PC-3 (cell line): ENCODE results near the gene ZNF785. TPM values are rescaled to one million over a fixed set of nuclear protein-coding genes. Genes with fewer than 3 reads are reported as not detected.

ENCODE experiments used
- ATAC-seq: fragments of 200-7000 bp; cut with Tn5 transposase; 2 replicates; pipeline ENCODE4 v1.9.1; 2020; ENCODE audit warnings: mild to moderate bottlenecking, moderate library complexity
- BruUV-seq: library from RNA; stranded (reverse); fragments of 400-500 nt; replicated peaks from 2 replicates; lab custom pipeline; 2021; lab: Mats Ljungman, UMichigan
- CTCF ChIA-PET: fragments of 300-600 bp; sonication (Branson Sonifier 250); formaldehyde crosslinking; loops from one replicate; lab custom pipeline; 2022; ENCODE audit warnings: antibody characterized with exemption; lab: Charles Lee
- POLR2A ChIA-PET: fragments of 300-600 bp; sonication (Branson Sonifier 250); formaldehyde crosslinking; loops from one replicate; lab custom pipeline; 2022; ENCODE audit warnings: antibody characterized with exemption; ENCODE audit not compliant: unreplicated experiment; lab: Charles Lee
- DNase-seq: peaks from one replicate; pipeline ENCODE4 v3.0.0-alpha.2; 2015
- H2AFZ ChIP-seq: fragments of 300-600 bp; sonication (generic); 2 replicates; pipeline ENCODE4 v1.6.0; 2016; ENCODE audit warnings: antibody characterized with exemption, low read length
- H3F3A ChIP-seq: fragments of 300-600 bp; sonication (generic); one replicate; pipeline ENCODE4 v1.6.0; 2017; ENCODE audit warnings: antibody characterized with exemption, low read length, control low read depth, mild to moderate bottlenecking; ENCODE audit not compliant: unreplicated experiment
- H3K27ac ChIP-seq: fragments of 300-600 bp; sonication (generic); 2 replicates; pipeline ENCODE4 v1.5.1; 2016; ENCODE audit warnings: mild to moderate bottlenecking, low read length
- H3K27me3 ChIP-seq: fragments of 300-600 bp; sonication (generic); 2 replicates; pipeline ENCODE4 v1.6.1; 2016; ENCODE audit warnings: low read length, mixed read lengths
- H3K36me3 ChIP-seq: fragments of 300-600 bp; sonication (generic); 2 replicates; pipeline ENCODE4 v1.6.1; 2016; ENCODE audit warnings: low read depth, mixed run types, low read length, mixed read lengths
- H3K4me1 ChIP-seq: fragments of 300-600 bp; sonication (generic); 2 replicates; pipeline ENCODE4 v1.5.1; 2016; ENCODE audit warnings: low read length; ENCODE audit not compliant: insufficient read depth
- H3K4me2 ChIP-seq: fragments of 300-600 bp; sonication (generic); 2 replicates; pipeline ENCODE4 v1.6.0; 2016; ENCODE audit warnings: low read length
- H3K4me3 ChIP-seq: fragments of 300-600 bp; sonication (generic); 2 replicates; pipeline ENCODE4 v1.5.1; 2016; ENCODE audit warnings: mild to moderate bottlenecking, low read length, mixed read lengths
- H3K79me2 ChIP-seq: fragments of 300-600 bp; sonication (generic); 2 replicates; pipeline ENCODE4 v1.6.1; 2017; ENCODE audit warnings: low read length, mixed read lengths
- H3K9ac ChIP-seq: fragments of 300-600 bp; sonication (generic); 2 replicates; pipeline ENCODE4 v1.6.0; 2016; ENCODE audit warnings: mild to moderate bottlenecking, low read length
- H3K9me2 ChIP-seq: fragments of 300-600 bp; sonication (generic); replicated peaks from 2 replicates; pipeline ENCODE4 v1.6.1; 2016; ENCODE audit warnings: mixed run types, low read length, mixed read lengths
- H3K9me3 ChIP-seq: fragments of 300-600 bp; sonication (generic); 2 replicates; pipeline ENCODE4 v1.6.1; 2016; ENCODE audit warnings: low read length, mixed read lengths
- H4K20me1 ChIP-seq: fragments of 300-600 bp; sonication (generic); 2 replicates; pipeline ENCODE4 v1.6.1; 2016; ENCODE audit warnings: low read length, mixed read lengths
- EZH2 ChIP-seq: fragments of 300-600 bp; sonication (generic); IDR thresholded peaks from one replicate; pipeline ENCODE4 v1.6.1; 2017; ENCODE audit warnings: antibody characterized with exemption, mild to moderate bottlenecking, low read length; ENCODE audit not compliant: unreplicated experiment
- EZH2phosphoT487 ChIP-seq: fragments of 300-600 bp; sonication (generic); IDR thresholded peaks from 2 replicates; pipeline ENCODE4 v1.6.1; 2018; ENCODE audit warnings: mild to moderate bottlenecking, antibody characterized with exemption, low read length, borderline replicate concordance
- intact Hi-C: fragments of 100-400 bp; cut with micrococcal nuclease; formaldehyde crosslinking; loops from 2 replicates; pipeline ENCODE4 v1.9.0; 2023
- total RNA-seq: library from RNA; depleted of rRNA; stranded (reverse); fragments of >200 nt; gene quantifications from 2 replicates; pipeline ENCODE4 v1.2.3, GENCODE V29; 2014
- TF ChIP-seq, protein P1 (sequence below): fragments of 300-600 bp; sonication (generic); conservative IDR thresholded peaks from 2 replicates; pipeline ENCODE4 v1.5.1; 2017; ENCODE audit warnings: antibody characterized with exemption, low read depth, mild to moderate bottlenecking, low read length

ZNF785 gene
- total RNA-seq, 1 experiment from 2014 or later: 4.9 TPM

DNA sequence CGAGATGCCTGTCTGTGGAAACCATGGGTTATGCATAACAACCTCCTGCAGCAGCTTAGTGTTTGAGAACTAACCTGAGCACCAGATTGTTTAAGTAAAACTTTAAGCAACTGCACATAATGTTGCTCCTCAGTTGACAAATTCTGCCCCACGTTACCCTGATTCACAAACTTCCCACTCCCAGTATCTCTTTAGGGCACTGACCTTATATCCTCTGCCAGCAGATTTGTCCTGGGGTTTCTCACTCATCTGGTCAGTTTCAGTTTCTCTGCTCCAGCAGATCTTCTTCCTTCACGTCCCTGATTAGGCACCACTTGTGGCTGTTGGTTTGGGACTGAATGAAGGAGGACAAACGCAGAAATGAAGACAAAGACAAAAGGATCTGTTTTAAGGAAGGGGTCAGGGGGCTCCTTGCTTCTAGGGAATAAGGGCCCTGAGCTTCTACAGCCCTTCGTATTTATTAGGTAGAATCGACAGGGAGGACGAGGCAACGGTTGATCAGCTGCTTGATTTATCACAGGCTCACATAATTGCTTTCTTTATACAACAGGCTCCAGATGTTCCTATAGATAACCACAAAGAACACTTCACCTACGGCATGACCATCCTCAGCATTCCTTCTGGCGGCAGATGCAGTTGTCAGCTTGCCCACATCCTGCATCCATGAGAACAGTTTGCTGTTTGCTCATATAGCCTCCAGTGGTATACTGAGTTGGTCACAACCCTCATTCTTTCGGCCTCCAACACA, 38.2 kb upstream of the ZNF785 start:
- intact Hi-C loops: no loop called here
- POLR2A ChIA-PET: no interaction called here
- no peaks in the 10 kb centered on the region for H3K27me3 ChIP-seq

DNA sequence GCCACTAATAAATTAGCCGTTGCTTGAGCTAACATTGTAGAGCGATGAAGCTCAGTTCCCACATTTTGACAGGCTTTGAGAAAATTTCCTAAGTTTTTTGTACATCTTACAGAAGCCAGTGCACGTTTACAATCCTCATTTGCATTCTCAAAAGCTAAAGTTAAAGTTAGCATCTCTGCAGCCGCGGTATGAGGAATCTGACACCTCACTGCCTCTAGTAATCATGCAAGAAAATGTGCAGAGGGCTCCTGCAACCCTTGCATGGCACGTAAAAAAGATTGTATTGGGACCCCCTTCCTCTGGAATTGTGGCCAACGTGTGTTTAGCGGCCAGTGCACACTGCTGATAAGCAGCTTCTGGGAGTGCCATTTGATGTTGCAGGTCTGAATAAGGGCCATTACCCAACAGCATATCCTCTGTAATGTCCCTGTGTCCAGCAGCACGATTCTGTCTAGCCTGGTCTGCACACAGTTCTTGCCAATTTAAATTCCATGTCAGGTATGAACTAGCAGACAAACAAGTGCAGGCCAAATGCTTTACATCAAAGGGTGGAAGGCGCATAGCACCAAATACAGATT, 37.0 kb upstream of the ZNF785 start:
- intact Hi-C loops: no loop called here
- DNase-seq (no peak), ATAC-seq (no peak)
- no peaks in the 10 kb centered on the region for H3K79me2 ChIP-seq
- ChIA-PET CTCF (no interaction called here), POLR2A (no interaction called here)
- H3K36me3 ChIP-seq: no peaks in the 10 kb centered on the region
- peak overlapping the region; percentile 44; the same call in 1 of the 2 replicates for H3K4me2 ChIP-seq
- no TSS peak for BruUV-seq
- peaks cover 15% of the 10 kb centered on the region for H3K4me1 ChIP-seq
- no peaks in the 10 kb centered on the region for H3K9me2 ChIP-seq
- H2AFZ ChIP-seq: no peak overlapping the region
- no peaks in the 10 kb centered on the region for H3F3A ChIP-seq
- no peaks in the 10 kb centered on the region for H4K20me1 ChIP-seq
- H3K9me3 ChIP-seq: no peaks in the 10 kb centered on the region
- no peaks in the 10 kb centered on the region for H3K27me3 ChIP-seq
- H3K9ac ChIP-seq: no peak overlapping the region
- no peak overlapping the region for H3K27ac ChIP-seq
- TF ChIP-seq EZH2 (no peak), EZH2phosphoT487 (no peak)
- TF ChIP-seq, protein P1, sequence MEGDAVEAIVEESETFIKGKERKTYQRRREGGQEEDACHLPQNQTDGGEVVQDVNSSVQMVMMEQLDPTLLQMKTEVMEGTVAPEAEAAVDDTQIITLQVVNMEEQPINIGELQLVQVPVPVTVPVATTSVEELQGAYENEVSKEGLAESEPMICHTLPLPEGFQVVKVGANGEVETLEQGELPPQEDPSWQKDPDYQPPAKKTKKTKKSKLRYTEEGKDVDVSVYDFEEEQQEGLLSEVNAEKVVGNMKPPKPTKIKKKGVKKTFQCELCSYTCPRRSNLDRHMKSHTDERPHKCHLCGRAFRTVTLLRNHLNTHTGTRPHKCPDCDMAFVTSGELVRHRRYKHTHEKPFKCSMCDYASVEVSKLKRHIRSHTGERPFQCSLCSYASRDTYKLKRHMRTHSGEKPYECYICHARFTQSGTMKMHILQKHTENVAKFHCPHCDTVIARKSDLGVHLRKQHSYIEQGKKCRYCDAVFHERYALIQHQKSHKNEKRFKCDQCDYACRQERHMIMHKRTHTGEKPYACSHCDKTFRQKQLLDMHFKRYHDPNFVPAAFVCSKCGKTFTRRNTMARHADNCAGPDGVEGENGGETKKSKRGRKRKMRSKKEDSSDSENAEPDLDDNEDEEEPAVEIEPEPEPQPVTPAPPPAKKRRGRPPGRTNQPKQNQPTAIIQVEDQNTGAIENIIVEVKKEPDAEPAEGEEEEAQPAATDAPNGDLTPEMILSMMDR: no peak
- no peak overlapping the region for H3K4me3 ChIP-seq

More for the DNA sequence above, 38.2 kb upstream of the ZNF785 start:
- H3K4me1 ChIP-seq: peaks cover 17% of the 10 kb centered on the region
- H3K9ac ChIP-seq: no peak overlapping the region
- no peaks in the 10 kb centered on the region for H3K9me3 ChIP-seq
- no TSS peak for BruUV-seq
- H3K36me3 ChIP-seq: no peaks in the 10 kb centered on the region
- no peak overlapping the region for H3K4me2 ChIP-seq
- CTCF ChIA-PET: no interaction called here
- H3K4me3 ChIP-seq: no peak overlapping the region
- no peaks in the 10 kb centered on the region for H3K9me2 ChIP-seq
- ATAC-seq (no peak), DNase-seq (no peak)
- TF ChIP-seq, protein P1: no peak
- TF ChIP-seq EZH2 (no peak), EZH2phosphoT487 (no peak)
- no peaks in the 10 kb centered on the region for H4K20me1 ChIP-seq
- no peaks in the 10 kb centered on the region for H3K79me2 ChIP-seq
- H3F3A ChIP-seq: no peaks in the 10 kb centered on the region
- no peak overlapping the region for H2AFZ ChIP-seq
- no peak overlapping the region for H3K27ac ChIP-seq

DNA sequence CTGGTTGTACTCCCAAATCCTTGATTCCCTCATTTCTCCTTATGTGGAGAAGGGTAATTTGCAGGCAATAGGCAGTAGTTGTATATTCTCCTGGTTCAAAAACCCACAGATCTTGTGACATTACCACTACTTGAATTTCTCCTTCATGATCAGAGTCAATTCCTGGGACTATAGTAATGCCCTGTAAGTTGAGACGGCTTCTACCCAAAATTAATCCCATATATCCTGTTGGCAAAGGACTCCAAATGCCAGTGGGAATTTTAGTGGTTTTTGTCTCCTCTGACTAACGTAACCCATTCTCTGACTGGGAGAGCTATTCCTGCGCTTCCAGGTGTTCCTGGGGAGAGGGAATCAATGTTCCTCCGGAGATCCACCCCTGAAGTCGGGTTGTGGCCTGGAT, 36.3 kb upstream of the ZNF785 start:
- Histone ChIP-seq H3K36me3 (no peaks in the 10 kb centered on the region), H3K27ac (no peak overlapping the region), H4K20me1 (no peaks in the 10 kb centered on the region), H3K9ac (no peak overlapping the region), H3K9me2 (no peaks in the 10 kb centered on the region), H3K79me2 (no peaks in the 10 kb centered on the region), H3K4me3 (no peak overlapping the region), H2AFZ (no peak overlapping the region), H3K27me3 (no peaks in the 10 kb centered on the region), H3K4me2 (peak overlapping the region; percentile 44), H3F3A (no peaks in the 10 kb centered on the region), H3K4me1 (peaks cover 15% of the 10 kb centered on the region), H3K9me3 (no peaks in the 10 kb centered on the region)
- POLR2A ChIA-PET: no interaction called here
- no TSS peak for BruUV-seq
- TF ChIP-seq EZH2phosphoT487 (no peak), EZH2 (no peak)
- TF ChIP-seq, protein P1: no peak
- ATAC-seq (peak; percentile 48), DNase-seq (peak; percentile 71)
- CTCF ChIA-PET: interaction anchor here (0.9 kb wide), 1 partner anchor 28 kb away, joined by 5 read pairs; no protein-coding TSS in a partner anchor
- intact Hi-C loops: no loop called here
